GM18517 (cell line): ENCODE results near the gene GABBR1.
"Not testable (repeated sequence)": the region's sequence is repeated elsewhere in the genome, so short reads cannot be mapped to it uniquely, and the experiment has no call there.

Experiments used
- ATAC-seq: cut with Tn5 transposase; IDR thresholded peaks from one replicate; pipeline ENCODE4 v1.9.1; 2021; ENCODE audit warnings: mild to moderate bottlenecking, moderate library complexity; ENCODE audit not compliant: unreplicated experiment

Gene GABBR1

GRCh38 chr6:29632789-29633533 lies at the start of gene GABBR1:
Gene GABBR1 (minus strand): TSS chr6:29633183. CDS start chr6:29632385, 798 bp downstream.
- ATAC-seq = no peak

DNA sequence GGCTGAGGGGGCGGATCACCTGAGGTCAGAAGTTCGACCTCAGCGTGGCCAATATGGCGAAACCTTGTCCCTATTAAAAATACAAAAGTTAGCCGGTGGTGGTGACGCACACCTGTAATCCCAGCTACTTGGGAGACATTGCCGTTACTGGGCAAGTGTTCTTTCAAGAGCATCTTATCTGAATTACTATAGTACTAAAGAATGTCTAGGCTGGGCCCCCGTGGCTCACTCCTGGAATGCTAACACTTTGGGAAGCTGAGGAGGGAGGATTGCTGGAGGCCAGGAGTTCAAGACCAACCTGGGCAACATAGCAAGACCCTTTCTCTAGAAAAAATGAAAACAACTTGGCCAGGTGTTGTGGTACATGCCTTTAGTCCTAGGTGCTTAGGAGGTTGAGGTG lies 48.8 kb upstream of the GABBR1 start:
- no peak for ATAC-seq

GRCh38 chr6:29680904-29681303 lies 47.9 kb upstream of the GABBR1 start, which contains the start of gene ZFP57:
Gene ZFP57 (minus strand): TSS chr6:29681152. CDS start chr6:29677003, 4,149 bp downstream.
- ATAC-seq = no peak

DNA sequence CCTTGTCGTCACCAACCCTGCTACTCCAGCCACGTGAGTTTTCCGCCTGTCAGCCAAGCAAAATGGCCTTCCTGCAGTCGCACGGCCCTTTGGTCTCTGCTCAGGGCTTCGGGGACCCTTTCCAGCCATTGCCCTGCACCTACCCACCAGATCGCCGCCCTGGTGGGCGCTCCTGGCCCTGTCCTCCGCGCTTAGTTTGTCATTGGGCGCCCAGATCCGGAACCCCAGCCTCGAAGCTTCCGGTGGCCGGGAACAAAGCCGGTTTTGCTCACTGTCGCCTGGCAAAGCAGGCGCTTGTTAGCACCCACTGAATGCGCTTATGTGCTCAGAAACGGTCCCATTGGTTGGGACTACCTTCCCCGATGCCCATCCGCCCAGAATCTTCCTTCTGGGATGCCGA lies 47.4 kb upstream of the GABBR1 start:
- no peak for ATAC-seq

DNA sequence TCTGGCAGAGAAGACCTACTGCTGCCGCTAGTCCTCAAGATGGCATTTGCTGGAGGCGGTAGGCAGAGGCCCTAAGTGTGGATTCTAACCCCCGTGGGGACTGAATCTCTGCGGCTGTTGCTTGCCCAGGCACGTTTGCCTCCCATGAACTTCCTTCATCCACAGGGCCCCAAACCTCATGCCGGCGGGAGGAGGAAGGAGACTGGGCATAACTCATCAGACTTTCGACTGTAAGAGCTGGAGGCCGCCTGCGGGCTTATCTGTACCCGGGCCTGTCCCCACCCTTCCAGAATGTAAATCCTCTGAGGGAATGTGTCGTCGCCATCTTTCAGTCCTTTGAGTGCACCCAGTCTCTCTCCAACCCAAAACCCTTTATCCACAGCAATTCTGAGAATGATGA lies 47.0 kb upstream of the GABBR1 start:
- ATAC-seq = no peak

GRCh38 chr6:29678114-29678513 lies 45.1 kb upstream of the GABBR1 start:
- no peak for ATAC-seq

GRCh38 chr6:29676981-29677601 lies 44.1 kb upstream of the GABBR1 start:
- no peak for ATAC-seq

GRCh38 chr6:29675561-29675960 lies 42.6 kb upstream of the GABBR1 start:
- no peak for ATAC-seq

- ATAC-seq = no peak
Observed at GRCh38 chr6:29674008-29674407, 41.0 kb upstream of the GABBR1 start.

- no peak for ATAC-seq
Observed at GRCh38 chr6:29673161-29673560, 40.2 kb upstream of the GABBR1 start.

DNA sequence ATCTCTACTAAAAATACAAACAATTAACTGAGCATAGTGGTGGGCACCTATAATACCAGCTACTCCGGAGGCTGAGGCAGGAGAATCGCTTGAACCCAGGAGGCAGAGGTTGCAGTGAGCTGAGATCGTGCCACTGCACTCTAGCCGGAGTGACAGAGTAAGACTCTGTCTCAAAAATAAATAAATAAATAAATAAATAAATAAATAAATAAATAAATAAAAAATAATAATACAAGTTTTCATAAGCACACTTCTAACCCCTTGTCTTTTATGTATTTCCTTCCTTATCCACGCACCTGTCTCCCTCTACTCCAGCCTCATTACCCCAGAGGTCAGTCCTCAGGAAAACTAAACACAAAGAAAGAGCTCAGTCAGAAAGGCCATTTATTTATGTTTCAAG lies 39.1 kb upstream of the GABBR1 start:
- ATAC-seq = not testable (repeated sequence)

- no peak for ATAC-seq
Observed at GRCh38 chr6:29671026-29671425, 38.0 kb upstream of the GABBR1 start.

GRCh38 chr6:29667158-29667557 lies 34.2 kb upstream of the GABBR1 start:
- ATAC-seq = no peak

- no peak for ATAC-seq
Observed at GRCh38 chr6:29666826-29667130, 33.8 kb upstream of the GABBR1 start.

GRCh38 chr6:29665942-29666825 lies 33.2 kb upstream of the GABBR1 start:
- no peak for ATAC-seq

DNA sequence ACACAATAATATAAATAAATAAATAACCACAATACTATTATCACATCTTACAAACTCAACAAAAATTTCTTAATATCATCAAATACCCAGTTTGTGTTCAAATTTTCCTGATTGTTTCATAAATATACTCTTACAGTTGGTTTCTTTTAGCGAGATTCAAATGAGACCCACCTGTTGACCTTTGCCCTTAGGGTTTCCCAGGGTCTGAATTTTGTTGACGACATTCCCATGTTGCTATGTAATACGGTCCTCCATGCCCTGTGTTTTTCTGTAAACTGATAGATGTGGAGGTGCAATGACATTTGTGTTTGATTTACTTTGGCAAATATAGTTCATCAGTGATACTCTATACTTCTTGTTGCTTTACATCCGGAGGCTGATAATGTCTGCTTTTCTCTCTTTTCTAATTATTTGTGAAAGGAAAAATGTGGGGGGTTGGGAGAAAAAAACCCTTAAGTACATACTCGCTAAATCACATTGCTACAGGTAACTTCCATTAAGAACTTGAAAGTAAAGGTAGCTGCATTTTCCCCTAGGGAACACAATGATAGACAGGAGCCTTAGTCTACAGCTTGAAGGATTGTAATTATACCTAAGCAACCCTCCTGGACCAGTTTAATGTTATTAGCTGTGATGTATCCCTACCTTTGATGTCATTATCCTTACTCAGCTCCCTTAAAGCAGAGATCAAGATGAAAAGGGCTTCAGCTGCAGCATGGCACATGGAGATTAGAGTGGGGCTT lies 30.5 kb upstream of the GABBR1 start:
- no peak for ATAC-seq

DNA sequence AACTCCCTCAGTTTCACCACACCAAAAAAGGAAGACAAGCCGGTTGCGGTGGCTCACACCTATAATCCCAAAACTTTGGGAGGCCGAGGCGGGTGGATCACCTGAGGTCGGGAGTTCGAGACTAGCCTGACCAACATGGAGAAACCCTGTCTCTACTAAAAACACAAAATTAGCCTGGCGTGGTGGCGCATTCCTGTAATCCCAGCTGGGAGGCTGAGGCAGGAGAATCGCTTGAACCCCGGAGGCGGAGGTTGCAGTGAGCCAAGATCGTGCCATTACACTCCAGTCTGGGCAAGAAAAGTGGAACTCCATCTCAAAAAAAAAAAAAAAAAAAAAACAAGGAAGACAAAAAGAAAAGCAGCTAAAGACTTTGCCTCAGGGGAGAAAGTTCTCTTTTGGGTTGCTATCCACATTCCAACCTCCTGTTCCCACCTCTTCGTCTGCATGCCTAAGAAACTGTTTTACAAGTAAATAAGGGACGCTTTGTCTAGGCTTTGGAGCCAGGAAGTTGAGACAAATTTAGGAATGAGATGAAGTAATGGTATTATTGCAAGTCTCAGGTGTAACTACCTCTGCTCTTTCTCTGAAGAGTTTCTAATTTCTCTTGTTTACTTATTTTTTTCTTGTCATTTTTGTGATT lies 28.6 kb upstream of the GABBR1 start:
- not testable (repeated sequence) for ATAC-seq

DNA sequence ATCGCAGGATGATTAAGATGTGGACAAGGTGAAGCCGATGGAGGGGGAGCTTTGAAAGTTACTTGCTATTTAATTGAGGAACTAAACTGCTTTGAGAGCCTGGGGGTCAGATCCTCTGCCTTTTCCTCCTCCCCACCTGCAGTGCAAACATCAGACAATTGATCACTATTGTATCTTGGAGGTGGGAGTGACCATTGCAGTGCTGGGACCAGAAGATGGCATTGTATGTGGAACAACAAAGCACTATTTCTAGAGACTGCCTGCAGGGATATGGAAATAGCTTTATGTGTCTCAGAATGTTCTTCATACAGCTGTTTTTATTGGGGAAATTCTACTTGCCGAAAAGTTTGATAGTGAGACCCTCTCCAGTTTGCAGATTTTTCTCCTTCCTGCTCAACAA lies 28.1 kb upstream of the GABBR1 start:
- ATAC-seq = no peak

GRCh38 chr6:29656798-29657197 lies 23.8 kb upstream of the GABBR1 start, which contains the start of gene MOG:
Gene MOG (plus strand): TSS chr6:29657092. CDS start chr6:29657210, 118 bp downstream.
- no peak for ATAC-seq

DNA sequence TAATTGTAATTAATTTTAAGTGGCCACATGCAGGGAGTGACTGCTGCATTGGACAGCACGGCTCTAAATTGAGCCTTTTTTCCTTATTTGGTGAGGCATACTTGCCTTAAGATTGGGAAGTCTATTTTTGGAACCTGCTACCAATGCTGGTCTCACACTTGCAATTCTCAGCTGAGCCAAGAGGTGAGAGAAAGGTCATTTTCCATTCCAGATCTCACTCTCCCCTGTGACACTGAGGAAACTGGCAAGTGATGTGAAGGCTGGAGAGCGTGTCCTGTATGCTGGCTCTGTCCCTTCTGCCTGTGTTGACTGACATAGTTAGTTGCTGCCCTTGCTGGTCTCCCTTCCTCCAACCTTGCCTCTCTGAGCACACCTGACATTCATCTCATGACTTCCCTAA lies 23.2 kb upstream of the GABBR1 start:
- no peak for ATAC-seq
